NCI-H82 treated with DMSO at 0.1 percent for 48 hours (cell line): Measurements from ENCODE around the gene NINJ1.

Experiments used
- DNase-seq: peaks from one replicate; lab custom pipeline; 2025; ENCODE audit not compliant: unreplicated experiment; lab: John Stamatoyannopoulos, UW

The NINJ1 gene, protein sequence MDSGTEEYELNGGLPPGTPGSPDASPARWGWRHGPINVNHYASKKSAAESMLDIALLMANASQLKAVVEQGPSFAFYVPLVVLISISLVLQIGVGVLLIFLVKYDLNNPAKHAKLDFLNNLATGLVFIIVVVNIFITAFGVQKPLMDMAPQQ

DNA sequence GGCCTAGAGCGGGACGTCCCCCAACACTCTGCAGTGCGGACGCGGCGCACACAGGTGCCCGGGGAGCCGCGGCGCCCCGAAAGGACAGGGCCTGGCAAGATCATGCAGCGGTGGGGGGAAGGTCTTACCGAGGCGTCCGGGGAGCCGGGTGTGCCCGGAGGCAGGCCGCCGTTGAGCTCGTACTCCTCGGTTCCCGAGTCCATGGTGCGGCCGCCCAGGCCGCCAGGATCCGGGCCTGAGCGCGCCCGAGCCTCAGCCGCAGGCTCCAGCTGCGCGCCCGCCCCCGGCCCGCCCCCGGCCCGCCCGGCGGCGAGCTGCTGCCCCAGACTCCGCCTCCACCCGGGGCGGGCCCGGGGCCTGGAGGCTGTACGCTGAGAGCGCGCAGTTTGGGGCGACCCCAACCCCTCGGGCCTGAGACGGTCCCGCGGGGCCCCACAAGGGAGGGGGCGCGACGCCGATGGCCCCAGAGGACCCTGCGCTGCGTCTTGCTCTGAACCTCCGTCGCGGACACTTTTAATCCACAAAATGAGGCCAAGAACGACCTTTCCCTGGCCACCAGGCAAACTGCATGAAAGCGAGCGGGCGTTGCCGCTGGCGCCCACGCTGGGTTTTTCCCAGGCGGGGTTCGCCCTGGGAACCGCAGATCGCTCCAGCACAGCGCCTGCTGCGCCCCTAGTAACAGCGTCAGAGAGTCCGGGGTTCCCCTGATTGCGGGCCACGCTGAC, at the start of gene NINJ1:
Gene NINJ1, minus strand, starts transcription at position 237 of the 725 bp plus-strand sequence. Its CDS starts 34 bp downstream, at position 203.
- no peak for DNase-seq

GRCh38 chr9:93183131-93183662, 49.1 kb upstream of the NINJ1 start:
- DNase-seq, result no peak

GRCh38 chr9:93182572-93182971, 48.5 kb upstream of the NINJ1 start:
- DNase-seq, result no peak

DNA sequence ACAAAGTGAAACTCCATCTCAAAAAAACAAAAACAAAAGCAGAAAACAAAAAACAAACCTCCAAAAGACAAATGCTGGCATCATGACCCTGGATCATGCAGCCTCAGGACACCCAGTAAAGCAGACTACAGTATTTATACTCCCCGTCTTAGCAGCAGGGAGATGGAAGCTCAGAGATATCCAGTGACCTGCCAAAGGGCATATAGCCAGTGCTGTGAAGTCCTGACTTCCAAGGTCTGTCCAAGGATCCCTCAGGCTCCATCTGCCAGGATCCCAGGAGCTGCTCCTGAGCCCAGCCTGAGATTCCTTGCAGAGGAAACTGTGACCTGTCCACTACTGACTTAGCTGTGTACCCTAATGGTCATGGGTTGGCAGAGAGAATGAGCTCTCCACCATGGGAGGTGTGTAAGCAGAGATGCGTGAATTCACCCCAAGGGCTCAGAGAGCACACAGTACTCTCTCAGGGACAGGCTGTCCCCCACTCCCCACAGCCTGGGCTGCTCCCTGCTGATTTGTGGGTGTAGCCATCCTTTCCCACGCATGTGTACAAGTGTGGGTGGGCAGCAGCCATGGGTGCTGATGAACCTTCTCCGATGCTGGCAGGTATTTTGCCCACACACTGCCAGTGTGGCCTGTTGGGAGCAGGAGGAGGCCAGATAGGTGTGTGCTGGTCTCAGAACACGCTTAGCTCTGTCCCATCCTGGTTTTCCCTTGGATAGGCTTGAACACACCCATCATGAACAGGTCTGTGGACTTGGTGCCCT, 47.8 kb upstream of the NINJ1 start:
- no peak for DNase-seq

DNA sequence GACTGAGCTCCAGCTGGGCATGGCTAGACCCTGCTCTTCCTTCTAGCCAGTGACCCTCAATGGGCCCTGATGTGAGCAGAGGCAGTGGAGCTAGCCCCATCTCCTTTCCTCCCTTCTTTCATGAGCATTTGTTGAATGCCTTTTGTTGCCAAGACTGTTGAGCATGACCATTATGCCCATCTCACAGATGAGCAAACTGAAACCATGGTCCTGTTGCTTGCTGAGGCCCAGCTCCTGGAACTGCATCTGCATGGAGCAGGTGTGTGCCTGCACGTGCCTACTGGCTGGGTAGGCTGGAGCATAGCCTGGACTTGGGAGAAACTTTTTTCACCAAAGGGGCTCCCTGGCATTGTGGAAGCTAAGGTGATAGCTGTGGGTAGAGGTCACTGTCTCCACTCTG, 46.9 kb upstream of the NINJ1 start:
- DNase-seq, result no peak

DNA sequence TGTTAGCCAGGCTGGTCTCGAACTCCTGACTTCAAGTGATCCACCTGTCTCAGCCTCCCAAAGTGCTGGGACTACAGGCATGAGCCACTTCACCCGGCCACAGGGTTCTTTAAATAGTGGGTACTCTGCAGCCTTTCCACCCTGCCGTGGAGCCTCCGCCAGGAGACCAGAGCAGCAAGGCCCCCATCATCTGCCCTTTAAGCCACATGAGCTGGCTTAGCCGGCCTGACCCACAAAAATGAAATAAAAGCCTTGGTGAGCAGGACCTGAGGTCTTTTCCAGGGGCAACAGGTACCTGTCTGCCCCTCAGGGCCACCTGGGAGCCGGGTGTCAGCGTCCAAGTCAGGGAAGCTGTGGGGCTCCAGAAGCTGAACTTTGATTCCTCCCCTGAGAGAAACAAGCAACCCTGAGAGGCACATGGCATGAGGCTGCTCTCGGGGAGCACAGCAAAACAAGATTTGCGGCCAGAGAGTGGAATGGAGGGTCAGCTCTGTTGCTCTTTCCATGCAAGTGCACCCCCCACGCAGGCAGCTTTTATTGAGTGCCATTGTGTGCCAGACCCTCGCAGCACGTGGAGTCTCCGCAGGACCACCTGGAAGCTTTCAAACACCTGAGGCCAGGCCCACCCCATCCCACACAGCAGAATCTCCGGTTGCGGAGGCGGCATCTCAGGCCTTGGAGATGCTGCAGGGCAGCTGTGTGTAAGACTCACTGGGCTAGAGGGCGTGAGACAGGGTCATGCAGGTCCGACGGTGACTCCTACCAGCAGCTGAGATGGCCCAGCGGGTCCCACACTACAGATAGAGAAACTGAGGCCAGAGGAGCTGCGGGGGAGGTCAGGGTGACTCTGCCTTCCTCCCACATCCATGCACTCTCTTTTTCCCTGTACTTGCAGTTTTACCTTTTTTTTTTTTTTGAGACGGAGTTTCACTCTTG, 45.1 kb upstream of the NINJ1 start:
- DNase-seq, result no peak

- DNase-seq, result no peak
These were observed 43.6 kb upstream of the NINJ1 start for GRCh38 chr9:93177676-93178075.

DNA sequence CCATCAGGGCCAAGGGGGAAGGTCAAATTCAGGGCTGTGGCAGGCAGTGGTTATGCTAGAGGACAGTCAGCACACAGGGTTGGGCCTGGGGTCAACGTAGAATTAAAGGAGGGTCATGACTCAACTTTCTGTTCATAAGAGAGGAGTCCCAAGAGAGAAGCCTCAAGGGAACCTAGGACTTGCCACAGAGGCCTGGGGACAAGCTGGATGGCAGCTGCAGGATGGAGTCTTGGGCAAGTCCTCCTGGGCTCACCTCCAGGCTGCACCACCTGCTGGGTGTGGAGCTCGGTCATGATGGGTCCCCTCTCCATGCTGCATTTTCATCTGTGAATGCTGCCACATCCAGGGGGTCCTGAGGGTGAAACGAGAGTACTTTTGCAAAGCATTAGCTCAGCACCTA, 40.9 kb upstream of the NINJ1 start:
- DNase-seq, result no peak

- DNase-seq, result no peak
These were observed 39.5 kb upstream of the NINJ1 start for GRCh38 chr9:93173365-93174051.

- no peak for DNase-seq
These were observed 38.8 kb upstream of the NINJ1 start for GRCh38 chr9:93172666-93173364.

DNA sequence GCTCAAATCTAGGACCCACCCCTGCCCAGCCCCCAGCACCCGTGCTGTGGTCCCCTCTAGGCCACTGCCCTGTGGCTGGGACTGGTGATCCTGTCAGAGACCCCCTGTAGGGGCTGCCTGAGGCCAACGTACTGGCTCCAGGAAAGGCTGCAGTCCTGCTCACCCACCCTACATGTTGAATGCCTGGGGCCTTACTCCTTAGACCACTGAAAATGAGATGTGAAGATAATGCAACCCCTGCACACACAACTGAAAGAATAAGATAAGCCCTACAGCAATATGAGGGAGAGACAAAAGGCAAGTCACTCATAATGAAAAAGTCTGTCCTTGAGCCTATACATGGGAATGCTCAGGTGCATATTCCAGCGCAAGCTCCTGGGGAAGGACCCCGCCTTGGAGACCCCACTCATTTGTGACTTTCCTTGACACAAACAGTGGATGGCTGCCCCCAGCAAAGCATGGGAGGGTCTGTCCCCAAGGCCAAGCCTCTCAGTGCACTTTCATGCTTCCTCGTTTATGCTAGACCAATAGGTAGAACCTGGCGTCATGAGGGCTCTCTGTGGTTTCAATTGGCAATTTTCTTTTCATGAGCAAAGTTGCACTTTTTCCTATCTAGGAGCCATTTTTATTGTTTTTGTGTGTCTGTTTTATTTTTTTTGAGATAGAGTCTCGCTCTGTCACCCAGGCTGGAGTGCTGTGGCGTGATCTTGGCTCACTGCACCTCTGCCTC, 37.4 kb upstream of the NINJ1 start:
- no peak for DNase-seq

- no peak for DNase-seq
These were observed 36.5 kb upstream of the NINJ1 start for GRCh38 chr9:93170571-93170970.

DNA sequence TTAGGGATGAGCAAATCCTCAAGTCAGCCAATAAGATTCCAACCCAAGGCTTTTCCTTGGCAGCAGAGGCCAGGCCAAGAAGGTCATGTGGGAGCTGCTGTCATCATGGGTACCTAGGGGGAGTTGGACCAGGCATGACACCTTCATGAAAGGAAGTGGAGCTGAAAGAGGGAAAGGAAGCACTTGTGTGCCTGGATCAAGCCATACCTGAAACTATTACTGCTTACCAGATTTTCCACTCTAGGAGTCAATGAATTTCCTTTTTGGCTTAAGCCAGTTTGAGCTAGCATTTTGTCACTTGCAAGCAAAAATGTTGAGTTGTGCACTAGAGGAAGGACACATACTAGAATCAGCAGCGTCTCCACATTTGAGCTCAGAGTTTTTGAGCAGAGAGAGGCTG, 35.4 kb upstream of the NINJ1 start:
- no peak for DNase-seq

DNA sequence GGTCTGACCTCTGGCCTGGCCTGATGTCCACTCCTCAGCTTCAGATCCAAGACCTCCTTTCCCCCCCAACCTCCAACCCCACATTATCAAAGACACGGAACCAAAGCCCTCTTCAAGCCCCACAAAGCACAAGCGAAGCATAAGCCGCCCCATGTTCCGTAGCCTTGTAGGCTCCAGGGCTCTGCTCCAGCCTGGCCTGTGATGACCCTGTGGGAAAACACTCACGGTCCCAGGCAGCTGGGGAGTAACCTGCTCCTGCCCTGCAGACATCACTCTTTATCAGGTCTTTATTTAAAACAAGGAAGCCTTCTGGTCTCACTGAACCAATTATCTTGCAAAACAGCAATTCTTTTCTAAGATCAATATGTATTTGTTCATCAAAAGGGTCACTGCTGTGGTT, 34.5 kb upstream of the NINJ1 start:
- no peak for DNase-seq

DNA sequence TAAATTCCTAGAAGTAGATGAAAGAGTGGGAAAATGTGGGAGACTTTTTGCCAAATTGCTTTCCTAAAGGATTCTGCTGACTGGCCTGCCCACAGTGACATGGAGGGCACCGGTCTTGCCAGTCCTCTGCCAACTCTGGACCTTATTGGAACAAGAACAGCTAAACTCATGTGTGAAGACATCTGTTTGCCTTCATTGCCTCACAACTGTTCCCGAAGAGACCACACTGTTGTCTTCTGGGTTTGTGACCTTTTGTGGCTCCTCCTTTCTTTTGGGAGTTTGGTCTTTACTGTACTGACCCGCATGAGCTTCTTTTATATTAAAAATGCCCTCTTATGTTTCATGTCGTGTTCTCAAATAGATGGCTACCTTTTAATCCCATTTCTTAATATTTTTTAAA, 33.8 kb upstream of the NINJ1 start:
- DNase-seq, result no peak

GRCh38 chr9:93167185-93167584, 33.1 kb upstream of the NINJ1 start:
- DNase-seq, result no peak

DNA sequence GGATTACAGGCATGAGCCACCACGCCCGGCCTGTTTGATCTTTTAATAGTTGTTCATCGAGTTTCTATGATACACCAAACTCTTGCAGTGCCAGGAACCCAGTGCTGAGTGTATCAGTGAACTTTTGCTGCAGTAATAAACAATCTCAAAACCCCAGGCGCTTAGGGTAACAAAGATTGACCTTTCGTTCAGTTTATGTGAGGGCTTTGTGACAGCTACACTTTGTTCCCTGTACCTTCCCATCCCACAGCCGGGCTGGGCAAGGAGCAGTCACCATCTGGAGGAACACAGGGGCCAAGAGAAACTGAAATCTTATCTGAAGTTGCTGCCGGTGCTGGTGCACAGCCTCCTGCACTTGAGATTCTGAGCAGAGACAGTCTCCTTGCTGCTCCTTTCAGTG, 32.6 kb upstream of the NINJ1 start:
- no peak for DNase-seq

DNA sequence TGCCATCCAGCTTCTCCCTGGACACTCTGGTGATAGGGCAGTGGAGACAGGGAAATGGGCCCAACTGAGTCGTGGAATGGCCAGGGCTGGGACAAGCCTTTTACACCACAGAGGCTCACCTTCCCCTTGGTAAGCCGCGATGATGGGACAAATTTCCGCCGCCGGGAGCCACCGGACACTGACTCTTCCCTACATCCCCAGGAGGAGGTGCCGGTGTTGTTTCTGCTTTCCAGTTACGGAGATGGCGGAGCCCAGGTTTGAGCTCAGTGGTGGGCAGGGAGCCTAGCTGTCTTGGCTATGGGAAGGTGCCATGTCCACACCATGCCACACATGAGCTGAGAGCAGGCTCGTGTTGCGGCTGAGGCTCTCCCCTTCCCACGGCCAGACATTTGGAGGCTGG, 30.0 kb upstream of the NINJ1 start:
- no peak for DNase-seq
